OCI-LY1 (cell line): ENCODE measurements around the gene NALCN.

Experiments used
- EZH2 ChIP-seq: fragments of 200-600 bp; sonication (generic), shearing (Covaris generic); IDR thresholded peaks from 2 replicates; pipeline ENCODE4 v1.8.0; 2017; ENCODE audit warnings: borderline replicate concordance, mixed run types, mild to moderate bottlenecking, antibody characterized with exemption, low read length, moderate library complexity, mixed read lengths
- TF ChIP-seq, protein P1 (sequence below): fragments of 200-600 bp; sonication (generic), shearing (Covaris generic); IDR thresholded peaks from 2 replicates; pipeline ENCODE4 v1.5.1; 2017; ENCODE audit warnings: mild to moderate bottlenecking, antibody characterized with exemption, low read length, moderate library complexity, mixed read lengths

GRCh38 chr13:101450749-101451130 lies 34.4 kb upstream of the NALCN start:
- TF ChIP-seq, protein P1, sequence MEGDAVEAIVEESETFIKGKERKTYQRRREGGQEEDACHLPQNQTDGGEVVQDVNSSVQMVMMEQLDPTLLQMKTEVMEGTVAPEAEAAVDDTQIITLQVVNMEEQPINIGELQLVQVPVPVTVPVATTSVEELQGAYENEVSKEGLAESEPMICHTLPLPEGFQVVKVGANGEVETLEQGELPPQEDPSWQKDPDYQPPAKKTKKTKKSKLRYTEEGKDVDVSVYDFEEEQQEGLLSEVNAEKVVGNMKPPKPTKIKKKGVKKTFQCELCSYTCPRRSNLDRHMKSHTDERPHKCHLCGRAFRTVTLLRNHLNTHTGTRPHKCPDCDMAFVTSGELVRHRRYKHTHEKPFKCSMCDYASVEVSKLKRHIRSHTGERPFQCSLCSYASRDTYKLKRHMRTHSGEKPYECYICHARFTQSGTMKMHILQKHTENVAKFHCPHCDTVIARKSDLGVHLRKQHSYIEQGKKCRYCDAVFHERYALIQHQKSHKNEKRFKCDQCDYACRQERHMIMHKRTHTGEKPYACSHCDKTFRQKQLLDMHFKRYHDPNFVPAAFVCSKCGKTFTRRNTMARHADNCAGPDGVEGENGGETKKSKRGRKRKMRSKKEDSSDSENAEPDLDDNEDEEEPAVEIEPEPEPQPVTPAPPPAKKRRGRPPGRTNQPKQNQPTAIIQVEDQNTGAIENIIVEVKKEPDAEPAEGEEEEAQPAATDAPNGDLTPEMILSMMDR: no peak
- no peak for TF ChIP-seq EZH2
